Activated CD4-positive, alpha-beta T cell treated with anti-CD3 and anti-CD28 coated beads for 36 hours (primary cell): ENCODE data around the gene UBE2U. TPM values are rescaled to one million over a fixed set of nuclear protein-coding genes. Genes with fewer than 3 reads are reported as not detected.
A peak's percentile ranks its signal among the peaks of the same experiment; 100 is the strongest.

Source experiments
- ATAC-seq: fragments of 200-7000 bp; cut with Tn5 transposase; one replicate; pipeline ENCODE4 v1.10.0; 2021; ENCODE audit warnings: mild to moderate bottlenecking, moderate library complexity
- CTCF ChIA-PET: fragments of 350-600 bp; sonication (Branson Sonifier 250); formaldehyde crosslinking; loops from one replicate; lab custom pipeline; 2021; ENCODE audit warnings: antibody characterized with exemption; lab: Charles Lee
- POLR2A ChIA-PET: fragments of 350-600 bp; sonication (Branson Sonifier 250); formaldehyde crosslinking; loops from one replicate; lab custom pipeline; 2021; ENCODE audit warnings: antibody characterized with exemption, inconsistent platforms; lab: Charles Lee
- DNase-seq: peaks from one replicate; pipeline ENCODE4 v3.0.0-alpha.2; 2020
- H3K27ac Mint-ChIP-seq: one replicate; pipeline ENCODE4 v1.8.0; 2021; ENCODE audit warnings: mixed read lengths
- H3K27me3 Mint-ChIP-seq: one replicate; pipeline ENCODE4 v1.8.0; 2021; ENCODE audit warnings: mixed read lengths
- H3K36me3 Mint-ChIP-seq: one replicate; pipeline ENCODE4 v1.8.0; 2021; ENCODE audit warnings: low read depth, mixed read lengths
- H3K4me1 Mint-ChIP-seq: one replicate; pipeline ENCODE4 v1.8.0; 2021; ENCODE audit warnings: mixed read lengths
- H3K4me3 Mint-ChIP-seq: one replicate; pipeline ENCODE4 v1.8.0; 2021; ENCODE audit warnings: mild to moderate bottlenecking, moderate library complexity, mixed read lengths
- H3K9me3 Mint-ChIP-seq: one replicate; pipeline ENCODE4 v1.8.0; 2021; ENCODE audit warnings: low read depth, mixed read lengths
- intact Hi-C, 2 experiments: fragments of 100-400 bp; cut with DNase I in 1 of 2; cut with micrococcal nuclease in 1 of 2; formaldehyde crosslinking; loops; one replicate each; pipeline versions ENCODE4 v1.14.2 to v1.15.1; 2022 to 2024; cut with DNase I, micrococcal nuclease
- total RNA-seq, 2 experiments: library from RNA; stranded (reverse); gene quantifications; one replicate each; pipeline ENCODE4 v1.2.3, GENCODE V29; 2021

UBE2U gene
- total RNA-seq, 2 experiments from 2014 or later: not detected

- Mint-ChIP-seq H3K9me3 (no peaks in the 10 kb centered on the region), H3K4me3 (no peak overlapping the region), H3K36me3 (no peaks in the 10 kb centered on the region), H3K27me3 (no peaks in the 10 kb centered on the region), H3K27ac (no peak overlapping the region), H3K4me1 (no peaks in the 10 kb centered on the region)
- DNase-seq (no peak), ATAC-seq (no peak)
- intact Hi-C loops: no loop called here
- CTCF ChIA-PET: no interaction called here
- POLR2A ChIA-PET: no interaction called here
Observed at GRCh38 chr1:64192290-64192689, 11.1 kb upstream of the UBE2U start.

GRCh38 chr1:64194168-64195080 lies 9.0 kb upstream of the UBE2U start:
- no peak overlapping the region for H3K27ac Mint-ChIP-seq
- no peaks in the 10 kb centered on the region for H3K27me3 Mint-ChIP-seq
- H3K36me3 Mint-ChIP-seq: no peaks in the 10 kb centered on the region
- no peaks in the 10 kb centered on the region for H3K9me3 Mint-ChIP-seq
- peaks cover 5% of the 10 kb centered on the region for H3K4me1 Mint-ChIP-seq
- ChIA-PET POLR2A (no interaction called here), CTCF (no interaction called here)
- intact Hi-C loops: no loop called here
- no peak for DNase-seq
- ATAC-seq: no peak
- H3K4me3 Mint-ChIP-seq: no peak overlapping the region

- POLR2A ChIA-PET: no interaction called here
- Mint-ChIP-seq H3K4me1 (peaks cover 5% of the 10 kb centered on the region), H3K9me3 (no peaks in the 10 kb centered on the region), H3K36me3 (no peaks in the 10 kb centered on the region), H3K4me3 (no peak overlapping the region), H3K27ac (no peak overlapping the region), H3K27me3 (no peaks in the 10 kb centered on the region)
- DNase-seq (no peak), ATAC-seq (no peak)
- CTCF ChIA-PET: no interaction called here
- intact Hi-C loops: no loop called here
Observed at GRCh38 chr1:64195081-64195395, 8.4 kb upstream of the UBE2U start.

GRCh38 chr1:64196074-64196870 lies 7.2 kb upstream of the UBE2U start:
- H3K36me3 Mint-ChIP-seq: no peaks in the 10 kb centered on the region
- DNase-seq (no peak), ATAC-seq (no peak)
- no peaks in the 10 kb centered on the region for H3K9me3 Mint-ChIP-seq
- peaks cover 5% of the 10 kb centered on the region for H3K4me1 Mint-ChIP-seq
- intact Hi-C loops: no loop called here
- ChIA-PET CTCF (interaction anchor here (0.9 kb wide), 1 partner anchor 34 kb away, joined by 3 read pairs; no protein-coding TSS in a partner anchor), POLR2A (no interaction called here)
- no peaks in the 10 kb centered on the region for H3K27me3 Mint-ChIP-seq
- H3K27ac Mint-ChIP-seq: no peak overlapping the region
- H3K4me3 Mint-ChIP-seq: no peak overlapping the region

- POLR2A ChIA-PET: no interaction called here
Observed at GRCh38 chr1:64197076-64197475, 6.3 kb upstream of the UBE2U start.

GRCh38 chr1:64199154-64199553 lies 4.3 kb upstream of the UBE2U start:
- intact Hi-C loops: no loop called here

More at GRCh38 chr1:64197076-64197475, 6.3 kb upstream of the UBE2U start:
- H3K9me3 Mint-ChIP-seq: no peaks in the 10 kb centered on the region
- H3K4me1 Mint-ChIP-seq: peaks cover 5% of the 10 kb centered on the region
- no peak overlapping the region for H3K27ac Mint-ChIP-seq
- no peaks in the 10 kb centered on the region for H3K27me3 Mint-ChIP-seq
- ATAC-seq: no peak
- CTCF ChIA-PET: interaction anchor here (0.9 kb wide), 1 partner anchor 35 kb away, joined by 3 read pairs; no protein-coding TSS in a partner anchor
- intact Hi-C loops: no loop called here
- no peaks in the 10 kb centered on the region for H3K36me3 Mint-ChIP-seq
- H3K4me3 Mint-ChIP-seq: no peak overlapping the region
- DNase-seq: no peak

GRCh38 chr1:64200064-64200463 lies 3.4 kb upstream of the UBE2U start:
- no peaks in the 10 kb centered on the region for H3K36me3 Mint-ChIP-seq
- POLR2A ChIA-PET: no interaction called here
- H3K27ac Mint-ChIP-seq: no peak overlapping the region
- CTCF ChIA-PET: interaction anchor here (1.5 kb wide), 1 partner anchor 15 kb away, joined by 4 read pairs; no protein-coding TSS in a partner anchor
- H3K4me1 Mint-ChIP-seq: peaks cover 5% of the 10 kb centered on the region
- intact Hi-C loops: no loop called here
- no peak overlapping the region for H3K4me3 Mint-ChIP-seq
- H3K9me3 Mint-ChIP-seq: no peaks in the 10 kb centered on the region
- H3K27me3 Mint-ChIP-seq: peaks cover 6% of the 10 kb centered on the region
- ATAC-seq (no peak), DNase-seq (no peak)

More at GRCh38 chr1:64199154-64199553, 4.3 kb upstream of the UBE2U start:
- Mint-ChIP-seq H3K27me3 (peaks cover 4% of the 10 kb centered on the region), H3K9me3 (no peaks in the 10 kb centered on the region), H3K36me3 (no peaks in the 10 kb centered on the region), H3K27ac (no peak overlapping the region), H3K4me1 (peaks cover 5% of the 10 kb centered on the region), H3K4me3 (no peak overlapping the region)
- ChIA-PET POLR2A (no interaction called here), CTCF (interaction anchor here (1.1 to 1.5 kb wide), 2 partner anchors 15 to 42 kb away, joined by 3 to 4 read pairs; no protein-coding TSS in a partner anchor)
- peak; percentile 79 for ATAC-seq
- DNase-seq: no peak

- intact Hi-C loops: no loop called here
- CTCF ChIA-PET: no interaction called here
- DNase-seq (no peak), ATAC-seq (no peak)
- POLR2A ChIA-PET: no interaction called here
- Mint-ChIP-seq H3K27me3 (peaks cover 16% of the 10 kb centered on the region), H3K4me3 (no peak overlapping the region), H3K9me3 (no peaks in the 10 kb centered on the region), H3K27ac (no peak overlapping the region), H3K36me3 (no peaks in the 10 kb centered on the region), H3K4me1 (no peaks in the 10 kb centered on the region)
Observed at GRCh38 chr1:64209221-64209620, 5.8 kb downstream of the UBE2U start.

GRCh38 chr1:64212031-64212430 lies 8.6 kb downstream of the UBE2U start:
- ChIA-PET CTCF (no interaction called here), POLR2A (no interaction called here)
- no peak overlapping the region for H3K27ac Mint-ChIP-seq
- peaks cover 17% of the 10 kb centered on the region for H3K27me3 Mint-ChIP-seq
- ATAC-seq (no peak), DNase-seq (no peak)
- no peaks in the 10 kb centered on the region for H3K4me1 Mint-ChIP-seq
- H3K4me3 Mint-ChIP-seq: no peak overlapping the region
- intact Hi-C loops: no loop called here
- no peaks in the 10 kb centered on the region for H3K36me3 Mint-ChIP-seq
- H3K9me3 Mint-ChIP-seq: no peaks in the 10 kb centered on the region

- no peak overlapping the region for H3K27ac Mint-ChIP-seq
- intact Hi-C loops: no loop called here
- H3K9me3 Mint-ChIP-seq: no peaks in the 10 kb centered on the region
- H3K27me3 Mint-ChIP-seq: peaks cover 27% of the 10 kb centered on the region
- ATAC-seq (no peak), DNase-seq (no peak)
- POLR2A ChIA-PET: no interaction called here
- CTCF ChIA-PET: no interaction called here
- no peaks in the 10 kb centered on the region for H3K36me3 Mint-ChIP-seq
- no peaks in the 10 kb centered on the region for H3K4me1 Mint-ChIP-seq
- H3K4me3 Mint-ChIP-seq: no peak overlapping the region
Observed at GRCh38 chr1:64215576-64215975, 12.2 kb downstream of the UBE2U start.

- POLR2A ChIA-PET: no interaction called here
- CTCF ChIA-PET: no interaction called here
- Mint-ChIP-seq H3K27me3 (peaks cover 30% of the 10 kb centered on the region), H3K9me3 (no peaks in the 10 kb centered on the region), H3K36me3 (no peaks in the 10 kb centered on the region), H3K4me1 (peaks cover 11% of the 10 kb centered on the region), H3K4me3 (no peak overlapping the region), H3K27ac (no peak overlapping the region)
- intact Hi-C loops: loop anchor here in 1 of 2 experiments (5.0 kb wide), 1 partner anchor 48 kb away; no protein-coding TSS in a partner anchor
- DNase-seq (no peak), ATAC-seq (no peak)
Observed at GRCh38 chr1:64220241-64220640, 16.8 kb downstream of the UBE2U start.
